SK-N-SH (cell line): Measurements from ENCODE around the gene GFI1B. TPM values are rescaled to one million over a fixed set of nuclear protein-coding genes. Genes with fewer than 3 reads are reported as not detected.
"Not testable (repeated sequence)": the region's sequence is repeated elsewhere in the genome, so short reads cannot be mapped to it uniquely, and the experiment has no call there.

Source experiments
- CTCF ChIA-PET: fragments of 300-600, 350-600 bp; formaldehyde crosslinking; extraction: SDS; loops from one replicate; lab custom pipeline; 2021; lab: Yijun Ruan, JAX
- POLR2A ChIA-PET: fragments of 350-600 bp; sonication (Branson Sonifier 250); formaldehyde crosslinking; extraction: SDS; loops from one replicate; lab custom pipeline; 2020; ENCODE audit warnings: antibody characterized with exemption, inconsistent platforms; lab: Yijun Ruan, JAX
- DNase-seq: peaks from one replicate; pipeline ENCODE4 v3.0.0; 2012
- H2AFZ ChIP-seq: fragments of 200-600 bp; sonication (generic); 2 replicates; pipeline ENCODE4 v1.8.1; 2016; ENCODE audit warnings: antibody characterized with exemption, mild to moderate bottlenecking, low read depth
- H3F3A ChIP-seq: fragments of 200-600 bp; sonication (generic); replicated peaks from 2 replicates; pipeline ENCODE3; 2016; ENCODE audit warnings: antibody characterized with exemption, mild to moderate bottlenecking; ENCODE audit not compliant: insufficient read depth
- H3K27ac ChIP-seq, 2 experiments: fragments of 200-500 bp in 1 of 2; fragments of 200-600 bp in 1 of 2; sonication (Bioruptor generic) in 1 of 2; sonication (generic), shearing (Covaris generic) in 1 of 2; 2 replicates each; pipeline versions ENCODE4 v1.5.1 to v1.6.1; 2014 to 2016; ENCODE audit warnings: low read depth in 2 of 2, inconsistent platforms in 1 of 2, low read length in 1 of 2, mild to moderate bottlenecking in 1 of 2, mixed read lengths in 1 of 2
- H3K27me3 ChIP-seq: fragments of 200-600 bp; sonication (generic), shearing (Covaris generic); 2 replicates; pipeline ENCODE4 v1.6.1; 2016; ENCODE audit warnings: mixed run types; ENCODE audit not compliant: insufficient read depth
- H3K36me3 ChIP-seq, 2 experiments: fragments of 200-500 bp in 1 of 2; fragments of 200-600 bp in 1 of 2; sonication (Bioruptor generic) in 1 of 2; sonication (generic) in 1 of 2; replicated peaks in 1 of 2; 2 replicates each; pipeline versions ENCODE3 to v1.5.1; 2014 to 2016; ENCODE audit warnings: low read length in 1 of 2, mild to moderate bottlenecking in 1 of 2; ENCODE audit not compliant: insufficient read depth in 2 of 2, control insufficient read depth in 1 of 2
- H3K4me1 ChIP-seq, 2 experiments: fragments of 200-500 bp in 1 of 2; fragments of 200-600 bp in 1 of 2; sonication (Bioruptor generic) in 1 of 2; sonication (generic), shearing (Covaris generic) in 1 of 2; 2 replicates each; pipeline versions ENCODE4 v1.5.1 to v1.6.1; 2014 to 2016; ENCODE audit warnings: low read depth in 1 of 2, low read length in 1 of 2, mixed run types in 1 of 2; ENCODE audit not compliant: insufficient read depth in 2 of 2, control insufficient read depth in 1 of 2
- H3K4me2 ChIP-seq: fragments of 200-600 bp; sonication (generic), shearing (Covaris generic); 2 replicates; pipeline ENCODE4 v1.6.1; 2017; ENCODE audit warnings: mixed run types
- H3K4me3 ChIP-seq, 2 experiments: fragments of 200-500 bp in 1 of 2; fragments of 200-600 bp in 1 of 2; sonication (Bioruptor generic) in 1 of 2; sonication (generic), shearing (Covaris generic) in 1 of 2; 2 replicates each; pipeline versions ENCODE4 v1.5.1 to v1.8.1; 2014 to 2016; ENCODE audit warnings: low read depth in 2 of 2, inconsistent platforms in 1 of 2, low read length in 1 of 2, mild to moderate bottlenecking in 1 of 2, mixed read lengths in 1 of 2, moderate library complexity in 1 of 2
- H3K79me2 ChIP-seq: fragments of 200-600 bp; sonication (generic); 2 replicates; pipeline ENCODE4 v1.8.1; 2017; ENCODE audit warnings: mild to moderate bottlenecking; ENCODE audit not compliant: insufficient read depth
- H3K9ac ChIP-seq: fragments of 200-600 bp; sonication (generic); 2 replicates; pipeline ENCODE4 v1.6.1; 2017; ENCODE audit warnings: mixed run types
- H3K9me2 ChIP-seq: fragments of 200-600 bp; sonication (generic); 2 replicates; pipeline ENCODE4 v1.6.1; 2017; ENCODE audit warnings: mixed run types
- H3K9me3 ChIP-seq: fragments of 200-600 bp; sonication (generic); 2 replicates; pipeline ENCODE4 v1.6.1; 2017; ENCODE audit warnings: mixed run types, mild to moderate bottlenecking, moderate library complexity
- H4K20me1 ChIP-seq: fragments of 200-600 bp; sonication (generic); 2 replicates; pipeline ENCODE4 v1.6.1; 2017; ENCODE audit warnings: mild to moderate bottlenecking, mixed run types; ENCODE audit not compliant: insufficient read depth
- CTCF ChIP-seq: fragments of 200-600 bp; sonication (generic); IDR thresholded peaks from 2 replicates; pipeline ENCODE4 v1.6.1; 2017; ENCODE audit warnings: antibody characterized with exemption, mild to moderate bottlenecking, moderate library complexity
- EZH2phosphoT487 ChIP-seq: fragments of 200-600 bp; sonication (generic); IDR thresholded peaks from 2 replicates; pipeline ENCODE4 v1.6.1; 2017; ENCODE audit warnings: low read depth, mixed run types, mild to moderate bottlenecking, antibody characterized with exemption, moderate library complexity, borderline replicate concordance
- FOSL2 ChIP-seq: IDR thresholded peaks from 2 replicates; pipeline ENCODE4 v1.4.0; 2012; ENCODE audit warnings: low read depth, mild to moderate bottlenecking, moderate library complexity, borderline replicate concordance
- FOXJ3 ChIP-seq: sonication (generic); formaldehyde crosslinking; IDR thresholded peaks from 2 replicates; pipeline ENCODE4 v1.5.1; 2020; ENCODE audit warnings: mild to moderate bottlenecking, missing genetic modification reagents
- GATA2 ChIP-seq: sonication (generic); formaldehyde crosslinking; IDR thresholded peaks from 2 replicates; pipeline ENCODE4 v1.5.0; 2020; ENCODE audit warnings: mild to moderate bottlenecking, missing genetic modification reagents
- MEF2A ChIP-seq: IDR thresholded peaks from 2 replicates; pipeline ENCODE4 v1.4.0; 2012; ENCODE audit warnings: low read depth, borderline replicate concordance
- MXI1 ChIP-seq: IDR thresholded peaks from 2 replicates; pipeline ENCODE4 v1.6.1; 2012; ENCODE audit warnings: mild to moderate bottlenecking, low read depth, low read length, improper control_type of control experiment
- NRF1 ChIP-seq: IDR thresholded peaks from 2 replicates; pipeline ENCODE4 v1.6.1; 2012; ENCODE audit warnings: low read depth, mild to moderate bottlenecking, low read length
- USF2 ChIP-seq: fragments of 150-350 bp; IDR thresholded peaks from 2 replicates; pipeline ENCODE4 v1.6.1; 2017; ENCODE audit warnings: antibody characterized with exemption, low read length, low read depth, borderline replicate concordance
- ZBTB33 ChIP-seq: IDR thresholded peaks from 2 replicates; pipeline ENCODE4 v1.4.0; 2012; ENCODE audit warnings: low read depth, borderline replicate concordance
- WGBS: methylation state at CpG from one replicate; pipeline ENCODE4 v1.1.6; 2017; ENCODE audit warnings: low lambda C conversion rate; 5-methylcytosine and 5-hydroxymethylcytosine counted together
- polyA plus RNA-seq, 3 experiments: library from polyadenylated mRNA; depleted of rRNA; stranded (reverse); fragments of >200 nt; gene quantifications; 2 replicates each; pipeline ENCODE4 v1.2.3, GENCODE V29; 2012

The GFI1B gene
- polyA plus RNA-seq, 1 of the 3 experiments (the other 2 are of a cell fraction) = not detected

- TF ChIP-seq ZBTB33 = no peak
- TF ChIP-seq CTCF = no peak
- TF ChIP-seq GATA2 = no peak
- no peak for TF ChIP-seq MXI1
- no peak for TF ChIP-seq FOXJ3 (CRISPR knock-in tag)
Observed at GRCh38 chr9:132961002-132961401, 17.5 kb upstream of the GFI1B start (continued).

- Histone ChIP-seq H3F3A (no peaks in the 10 kb centered on the region), H2AFZ (no peak overlapping the region), H3K9ac (no peak overlapping the region), H3K36me3 (no peaks in the 10 kb centered on the region), H3K4me1 (no peaks in the 10 kb centered on the region), H3K27me3 (peaks cover 17% of the 10 kb centered on the region; the same call in 1 of the 2 replicates), H4K20me1 (no peaks in the 10 kb centered on the region), H3K9me3 (no peaks in the 10 kb centered on the region), H3K4me2 (no peak overlapping the region), H3K79me2 (no peaks in the 10 kb centered on the region), H3K4me3 (no peak overlapping the region), H3K9me2 (no peaks in the 10 kb centered on the region), H3K27ac (no peak overlapping the region)
- 65% methylated on average over 8 of the region's 9 CpGs for WGBS
- DNase-seq = no peak
- CTCF ChIA-PET = no interaction called here
- TF ChIP-seq ZBTB33 = no peak
- no peak for TF ChIP-seq MEF2A
- TF ChIP-seq NRF1 = no peak
- TF ChIP-seq MXI1 = no peak
- no peak for TF ChIP-seq GATA2
- no peak for TF ChIP-seq FOSL2
- TF ChIP-seq USF2 = no peak
- TF ChIP-seq EZH2phosphoT487 = no peak
- POLR2A ChIA-PET = no interaction called here
Observed at GRCh38 chr9:132965478-132965877, 13.0 kb upstream of the GFI1B start.

GRCh38 chr9:132967908-132968307 is 10.6 kb upstream of the GFI1B start:
- DNase-seq, H3K4me2 ChIP-seq, H3K27ac ChIP-seq, H3K9me2 ChIP-seq, H3K9me3 ChIP-seq, H3K36me3 ChIP-seq, H3F3A ChIP-seq, H3K79me2 ChIP-seq, POLR2A ChIA-PET, H3K9ac ChIP-seq, H3K4me3 ChIP-seq, H2AFZ ChIP-seq, H3K4me1 ChIP-seq, H4K20me1 ChIP-seq: not testable (repeated sequence)
- H3K27me3 ChIP-seq = peaks cover 17% of the 10 kb centered on the region; the same call in 1 of the 2 replicates
- CTCF ChIA-PET = interaction anchor here (1.7 kb wide), 1 partner anchor 10 kb away, joined by 8 read pairs; the partner anchor contains the start of gene GFI1B
- 62% methylated on average over 3 of the region's 3 CpGs for WGBS
